Breast epithelium (tissue), 3 donors: ENCODE measurements around the gene LILRA5.

Experiments used
- CTCF ChIP-seq, 3 donors: fragments of 450-650 bp; IDR thresholded peaks; one replicate each; pipeline ENCODE4 v1.5.1; 2016 to 2017; ENCODE audit warnings: antibody characterized with exemption in 3 of 3, mild to moderate bottlenecking in 3 of 3, moderate library complexity in 3 of 3
- POLR2A ChIP-seq: fragments of 450-650 bp; IDR thresholded peaks from one replicate; pipeline ENCODE4 v1.6.1; 2016; ENCODE audit warnings: antibody characterized with exemption, mild to moderate bottlenecking, moderate library complexity
- POLR2AphosphoS5 ChIP-seq, 3 donors: sonication (generic); formaldehyde crosslinking; IDR thresholded peaks; one replicate each; pipeline ENCODE4 v1.6.1; 2017; ENCODE audit warnings: antibody characterized with exemption in 3 of 3

GRCh38 chr19:54273821-54274220 lies 39.1 kb downstream of the LILRA5 start:
- TF ChIP-seq CTCF (IDR thresholded peaks at IDR 0.05) (no peak), POLR2A (no peak), POLR2AphosphoS5 (IDR thresholded peaks at IDR 0.05) (no peak)
